NCI-H446 (cell line): ENCODE data around the gene REM1.
"Not testable (repeated sequence)": the region's sequence is repeated elsewhere in the genome, so short reads cannot be mapped to it uniquely, and the experiment has no call there.

Experiments used
- DNase-seq, 2 experiments: peaks; one replicate each; lab custom pipeline; 2025; lab: John Stamatoyannopoulos, UW

Gene REM1

DNA sequence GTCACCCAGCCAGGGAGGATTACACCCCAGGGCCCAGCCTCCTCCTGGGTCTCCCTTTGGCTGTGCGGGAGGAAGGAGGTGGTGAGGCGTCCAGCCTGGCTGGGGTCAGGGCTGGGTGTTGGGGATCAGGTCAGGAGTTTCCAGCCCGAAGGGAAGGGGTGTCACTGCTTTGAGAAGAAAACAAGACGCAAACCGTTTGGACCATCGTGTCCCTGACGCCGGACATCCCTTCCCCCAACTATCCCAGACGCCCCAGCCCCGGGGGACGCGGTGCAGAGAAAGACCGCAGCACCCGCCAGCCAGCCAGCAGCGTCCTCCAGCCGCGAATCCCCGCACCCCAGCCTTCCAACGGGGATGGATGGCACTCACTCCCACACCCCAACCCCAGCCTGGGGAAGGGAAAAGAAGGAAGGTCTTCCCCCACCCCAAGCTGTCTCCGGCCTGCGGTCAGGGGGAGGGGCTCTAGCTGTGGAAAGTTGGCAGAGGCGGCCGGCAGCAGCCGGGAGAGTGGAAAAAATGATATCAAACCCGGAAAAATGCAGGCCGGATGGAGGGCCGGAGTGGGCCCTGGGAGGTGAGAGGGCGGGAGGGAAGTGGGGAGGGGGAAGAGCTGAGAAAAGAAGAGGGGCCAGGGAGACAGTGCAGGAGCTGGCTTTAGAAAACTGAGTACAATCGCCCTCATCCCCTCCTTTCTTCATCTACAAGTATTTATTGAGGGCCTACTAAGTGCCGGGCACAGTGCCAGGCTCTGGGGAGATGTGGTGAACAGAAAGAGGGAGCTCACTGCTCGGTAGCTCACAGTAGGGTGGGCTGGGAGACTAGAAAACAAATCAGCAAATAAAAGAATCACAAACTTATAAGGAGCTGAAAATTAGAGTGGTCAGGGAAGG is 10.6 kb downstream of the REM1 start:
- no peak for DNase-seq

- no peak for DNase-seq
Measured at GRCh38 chr20:31488115-31488514, 13.0 kb downstream of the REM1 start.

DNA sequence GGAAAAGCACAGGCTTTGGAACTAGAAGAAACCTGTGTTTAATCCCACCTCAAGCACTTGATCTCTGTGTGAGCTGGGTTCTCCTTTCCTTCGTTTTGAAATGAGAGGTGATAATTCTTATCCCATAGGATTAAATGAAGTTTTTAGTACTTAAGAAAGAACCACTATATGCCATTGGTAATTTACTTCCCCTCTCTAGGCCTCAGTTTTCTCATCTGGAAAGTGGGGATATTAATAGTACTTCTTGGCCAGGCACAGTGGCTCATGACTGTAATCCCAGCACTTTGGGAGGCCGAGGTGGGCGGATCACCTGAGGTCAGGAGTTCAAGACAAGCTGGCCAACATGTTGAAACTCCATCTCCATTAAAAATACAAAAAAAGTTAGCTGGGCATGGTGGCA is 14.1 kb downstream of the REM1 start:
- DNase-seq = no peak

GRCh38 chr20:31490752-31491151 is 15.7 kb downstream of the REM1 start:
- DNase-seq = no peak

GRCh38 chr20:31494131-31494530 is 19.0 kb downstream of the REM1 start:
- no peak for DNase-seq

DNA sequence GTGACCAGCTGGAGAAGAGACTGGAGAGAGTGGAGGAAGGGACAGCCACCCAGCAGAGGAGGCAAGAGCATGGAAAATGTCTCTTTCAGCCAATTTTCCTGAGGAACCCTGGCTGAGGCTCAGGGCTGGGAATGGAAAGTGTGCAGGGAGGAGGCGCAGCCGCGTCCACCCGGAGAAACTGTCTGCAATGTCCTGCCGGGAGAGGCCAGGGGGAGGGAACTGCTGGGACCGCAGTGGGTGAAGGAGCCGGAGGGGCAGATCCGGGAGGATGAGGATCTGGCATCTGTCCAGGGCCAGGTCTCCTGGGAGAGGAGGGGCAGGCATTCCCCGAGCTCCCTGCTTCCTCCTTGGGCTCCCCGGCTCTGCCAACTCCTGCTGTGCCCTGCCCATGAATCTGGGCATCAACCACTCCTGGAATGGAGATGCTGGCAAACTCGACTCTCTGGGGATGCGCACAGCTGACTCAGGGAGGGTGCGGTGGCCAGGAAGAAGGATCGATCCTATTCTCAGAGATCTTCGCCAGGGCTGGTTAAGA is 21.7 kb downstream of the REM1 start:
- peak; percentile 24 to 67 for DNase-seq

DNA sequence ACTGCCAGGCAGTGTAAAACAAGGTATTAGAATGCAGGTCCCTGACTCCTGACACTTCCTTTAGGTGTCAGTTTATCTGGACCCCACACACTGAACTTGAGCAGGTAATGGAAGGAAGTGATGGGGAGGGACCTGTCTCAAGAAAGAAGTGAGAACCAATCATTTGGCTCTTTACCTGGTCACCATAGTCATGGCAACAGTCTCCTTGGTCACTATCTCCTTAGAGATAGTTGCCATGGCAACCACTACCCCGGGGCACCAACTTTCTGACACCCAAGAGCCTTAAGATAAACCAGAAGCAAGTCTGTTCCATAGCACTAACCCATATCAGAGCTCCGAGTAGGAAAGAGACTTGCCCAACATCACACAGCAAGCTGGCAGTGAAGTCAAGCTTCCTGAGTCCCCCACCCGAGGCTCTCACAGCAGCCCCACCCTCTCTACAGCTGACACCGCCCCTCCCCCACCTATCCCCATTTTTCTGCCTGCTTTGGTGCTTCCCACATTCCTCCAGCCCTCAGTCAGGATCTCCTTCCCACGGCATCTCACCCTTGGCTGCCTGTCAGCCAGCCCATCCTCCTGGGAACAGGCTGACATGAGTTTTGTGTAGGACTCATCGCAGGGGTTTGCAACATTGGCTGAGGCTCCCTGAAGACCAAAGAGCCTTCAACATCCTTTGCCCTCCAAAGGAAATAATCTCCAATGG is 22.9 kb downstream of the REM1 start:
- no peak for DNase-seq

DNA sequence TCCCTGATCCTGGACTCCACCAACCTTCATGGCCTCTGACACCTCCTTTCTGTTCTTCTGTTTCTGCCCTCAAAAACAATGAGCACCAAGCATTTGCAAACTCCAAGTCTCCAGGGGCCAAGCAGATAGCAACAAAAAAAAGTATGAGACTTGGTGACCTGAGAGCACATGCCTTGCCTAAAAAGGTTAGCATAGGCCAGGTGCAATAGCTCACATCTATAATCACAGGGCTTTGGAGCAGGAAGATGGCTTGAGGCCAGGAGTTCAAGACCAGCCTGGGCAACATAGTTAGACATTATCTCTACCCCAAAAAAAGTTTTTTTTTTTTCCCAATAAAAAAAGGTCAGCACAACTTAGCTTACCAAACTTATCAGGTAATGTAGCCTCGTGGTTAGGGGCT is 25.4 kb downstream of the REM1 start:
- DNase-seq = no peak

DNA sequence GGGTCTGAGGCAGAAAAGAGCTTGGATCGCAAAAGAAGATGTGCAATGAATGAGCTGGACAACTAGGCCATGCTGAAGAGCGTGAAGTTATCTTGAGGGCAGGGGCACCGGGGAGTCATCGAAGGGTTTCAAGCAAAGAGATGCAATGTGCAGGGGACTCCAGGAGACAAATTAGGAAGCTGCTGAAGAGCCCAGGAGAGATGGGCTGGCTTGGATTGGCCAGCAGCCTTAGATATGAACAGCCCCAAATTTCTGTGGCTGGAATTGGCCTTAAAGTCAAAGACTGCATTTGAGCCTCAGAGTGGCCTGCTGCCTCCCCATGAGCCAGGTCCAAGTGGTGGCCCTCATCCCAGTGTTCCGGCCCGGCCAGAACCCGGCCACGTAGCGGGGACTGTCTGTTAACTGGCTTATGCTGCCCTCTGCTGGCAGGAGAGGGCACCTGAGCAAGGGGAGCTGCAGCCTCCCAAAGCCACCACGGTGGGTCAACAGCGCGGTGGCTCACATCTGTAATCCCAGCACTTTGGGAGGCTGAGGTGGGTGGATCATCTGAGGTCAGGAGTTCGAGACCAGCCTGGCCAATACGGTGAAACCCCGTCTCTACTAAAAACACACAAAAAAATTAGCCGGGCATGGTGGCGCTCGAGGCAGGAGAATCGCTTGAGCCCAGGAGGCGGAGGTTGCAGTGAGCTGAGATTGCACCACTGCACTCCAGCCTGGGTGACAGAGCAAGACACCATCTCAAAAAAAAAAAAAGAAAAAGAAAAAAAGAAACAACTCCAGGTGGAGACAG is 28.0 kb downstream of the REM1 start:
- peak; percentile 29 to 82 for DNase-seq

DNA sequence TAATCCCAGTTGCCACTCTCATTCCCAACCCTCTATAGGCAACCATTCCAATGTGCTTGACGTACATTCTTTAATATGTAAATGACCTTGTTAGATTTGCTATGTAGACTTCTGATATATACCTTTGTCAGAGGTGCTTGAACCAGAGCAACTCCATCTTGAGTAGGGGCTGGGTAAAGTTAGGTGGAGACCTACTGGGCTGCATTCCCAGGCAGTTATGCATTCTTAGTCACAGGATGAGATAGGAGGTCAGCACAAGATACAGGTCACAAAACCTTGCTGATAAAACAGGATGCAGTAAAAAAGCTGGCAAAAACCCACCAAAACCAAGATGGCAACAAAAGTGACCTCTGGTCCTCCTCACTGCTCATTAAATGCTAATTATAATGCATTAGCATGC is 30.8 kb downstream of the REM1 start:
- no peak for DNase-seq

- DNase-seq = no peak
Measured at GRCh38 chr20:31508517-31509244, 33.6 kb downstream of the REM1 start.

DNA sequence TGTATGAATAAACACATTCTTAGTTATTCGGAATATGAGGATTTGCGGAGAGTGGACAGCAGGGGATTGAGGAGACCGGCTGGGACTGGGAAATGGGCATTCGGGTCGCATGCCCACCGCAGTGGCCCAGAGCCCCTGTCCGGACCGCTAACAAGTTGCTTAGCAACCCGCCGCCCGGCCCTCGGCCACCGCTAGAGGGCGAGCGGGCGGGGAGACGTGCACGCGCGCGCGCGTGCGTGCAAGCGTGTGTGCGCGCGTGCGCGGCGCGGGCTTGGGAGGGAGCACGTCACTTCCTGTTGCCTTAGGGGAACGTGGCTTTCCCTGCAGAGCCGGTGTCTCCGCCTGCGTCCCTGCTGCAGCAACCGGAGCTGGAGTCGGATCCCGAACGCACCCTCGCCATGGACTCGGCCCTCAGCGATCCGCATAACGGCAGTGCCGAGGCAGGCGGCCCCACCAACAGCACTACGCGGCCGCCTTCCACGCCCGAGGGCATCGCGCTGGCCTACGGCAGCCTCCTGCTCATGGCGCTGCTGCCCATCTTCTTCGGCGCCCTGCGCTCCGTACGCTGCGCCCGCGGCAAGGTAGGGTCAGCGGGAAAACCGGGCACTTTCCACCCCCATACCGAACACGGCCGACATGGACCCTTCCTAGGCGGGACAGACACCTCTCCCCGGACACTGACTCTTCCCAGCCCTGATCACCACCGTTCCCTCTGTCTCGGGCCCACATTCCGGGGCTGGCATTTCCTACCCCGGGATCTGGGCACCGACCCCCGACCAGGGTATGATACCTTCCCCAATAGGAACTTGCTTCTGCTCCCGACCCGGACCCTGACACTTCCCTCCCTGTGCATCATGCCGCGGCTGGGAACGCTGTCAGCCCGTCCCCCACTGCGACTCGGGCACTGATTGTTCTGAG is 39.3 kb downstream of the REM1 start, which contains the start of gene HM13:
Gene HM13, plus strand, starts transcription at position 289 of the 918 bp plus-strand sequence. Its CDS starts 110 bp downstream, at position 399.
- DNase-seq = peak; percentile 81 to 97

DNA sequence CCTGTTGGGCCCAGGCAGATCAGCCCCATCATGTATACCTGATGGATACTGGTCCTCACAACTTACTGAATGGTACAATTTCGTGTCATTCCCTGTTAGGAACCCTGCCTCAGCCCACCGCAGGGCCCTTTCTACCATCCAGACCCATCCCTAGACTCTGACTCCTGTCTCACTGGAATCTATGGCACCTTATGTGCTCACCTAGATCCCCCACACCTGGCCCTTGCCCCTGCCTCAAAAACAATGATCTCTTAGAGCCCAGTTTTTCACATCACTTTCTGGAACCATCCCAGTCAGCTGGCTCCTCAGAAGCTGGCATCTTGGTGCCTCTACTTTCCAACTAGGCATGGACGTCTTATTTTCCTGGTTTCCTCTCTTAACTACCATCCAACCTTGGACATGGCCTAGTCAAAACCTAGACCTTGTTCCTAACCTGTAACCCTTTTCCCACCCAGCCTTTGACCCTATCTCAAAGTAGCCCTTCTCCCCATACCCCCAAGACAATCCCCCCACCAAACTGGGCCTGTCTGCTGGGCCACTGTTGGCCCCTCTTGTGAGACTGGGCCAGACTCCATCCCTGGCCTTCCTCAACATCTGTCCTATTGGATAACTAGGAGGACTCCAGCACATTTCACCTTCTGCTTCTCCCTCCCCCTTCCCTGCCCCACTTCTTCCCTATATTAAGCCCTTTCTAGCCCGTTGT is 40.1 kb downstream of the REM1 start:
- DNase-seq = no peak

DNA sequence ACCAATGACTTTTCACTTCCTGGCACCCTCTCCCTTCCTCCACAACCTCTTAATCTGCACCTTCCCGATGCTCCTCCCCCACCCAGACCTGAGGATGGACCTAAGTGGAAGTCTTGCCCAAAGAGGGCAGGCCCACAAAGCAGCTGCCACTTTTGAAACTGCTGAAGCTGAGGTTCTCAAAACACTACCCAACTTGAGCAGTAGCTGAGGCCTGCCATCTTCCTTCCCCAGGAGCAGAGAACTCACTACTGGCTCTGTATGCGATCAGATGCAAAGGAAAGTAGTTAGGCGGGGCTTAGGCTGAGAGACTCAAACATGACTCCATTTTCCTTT is 40.7 kb downstream of the REM1 start:
- no peak for DNase-seq

- no peak for DNase-seq
Measured at GRCh38 chr20:31516166-31516565, 41.1 kb downstream of the REM1 start.

DNA sequence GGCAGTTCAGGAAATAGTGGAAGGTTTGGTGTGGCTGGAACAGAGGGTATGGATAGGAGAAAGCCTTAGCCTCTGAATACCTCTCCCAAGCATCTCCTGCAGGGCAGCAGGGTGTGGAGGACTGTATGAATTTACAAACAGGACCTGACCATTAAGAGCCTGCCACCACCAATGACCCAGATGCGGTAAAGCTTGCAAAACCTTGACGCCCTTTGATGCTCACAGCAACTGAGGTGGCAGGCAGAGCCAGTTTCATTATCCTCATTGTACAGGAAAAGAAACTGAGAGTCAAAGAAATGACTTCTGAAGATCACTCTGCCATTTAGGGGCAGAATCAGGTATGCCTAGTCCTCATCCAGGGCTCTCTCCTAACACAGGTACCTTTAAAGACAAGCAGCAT is 41.6 kb downstream of the REM1 start:
- no peak for DNase-seq

DNA sequence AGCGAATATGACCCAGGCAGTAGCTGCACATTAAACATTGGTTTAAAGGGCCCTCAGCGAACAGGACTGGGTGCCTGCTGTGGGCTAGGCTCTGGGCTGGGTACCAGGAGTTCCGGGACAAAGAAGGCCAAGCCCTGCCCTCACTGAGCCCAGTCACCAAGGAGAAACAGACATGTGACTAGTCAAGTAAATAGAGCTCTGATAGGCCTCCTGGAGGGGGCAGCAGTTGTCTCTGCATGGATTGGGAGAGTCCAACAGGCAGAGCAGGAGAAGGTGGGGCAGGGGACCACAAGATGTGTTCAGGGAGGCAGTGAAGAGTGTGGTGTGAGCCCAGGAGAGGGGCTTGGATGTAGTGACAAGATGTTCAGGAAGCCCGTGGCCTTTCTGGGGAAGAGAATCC is 42.3 kb downstream of the REM1 start:
- no peak for DNase-seq

DNA sequence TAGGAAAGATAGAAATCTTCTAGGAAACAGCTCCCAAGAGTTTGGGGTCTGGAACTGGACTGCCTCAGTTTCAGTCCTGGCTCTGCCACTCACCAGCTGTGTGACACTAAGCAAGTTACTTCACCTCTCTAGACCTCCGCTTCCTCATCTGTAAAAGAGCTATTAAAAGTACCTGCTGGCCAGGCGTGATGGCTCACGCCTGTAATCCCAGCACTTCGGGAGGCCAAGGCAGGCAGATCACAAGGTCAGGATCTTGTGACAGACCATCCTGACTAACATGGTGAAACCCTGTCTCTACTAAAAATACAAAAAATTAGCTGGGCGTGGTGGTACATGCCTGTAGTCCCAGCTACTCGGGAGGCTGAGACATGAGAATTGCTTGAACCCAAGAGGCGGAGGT is 46.2 kb downstream of the REM1 start:
- DNase-seq = not testable (repeated sequence)

GRCh38 chr20:31522731-31523130 is 47.6 kb downstream of the REM1 start:
- DNase-seq = no peak
